ENCODE measurements around the gene C1orf74.
"Not testable (repeated sequence)": the region's sequence is repeated elsewhere in the genome, so short reads cannot be mapped to it uniquely, and the experiment has no call there.

Gene C1orf74

GRCh38 chr1:209805341-209805781, 21.0 kb upstream of the C1orf74 start:
- FAIRE-seq: no peak

- FAIRE-seq: no peak
These were observed 19.2 kb upstream of the C1orf74 start for GRCh38 chr1:209803568-209803967.

GRCh38 chr1:209802780-209803152, 18.4 kb upstream of the C1orf74 start:
- no peak for FAIRE-seq

- no peak for FAIRE-seq
These were observed 17.9 kb upstream of the C1orf74 start for GRCh38 chr1:209802117-209802779.

GRCh38 chr1:209800984-209801834, 16.9 kb upstream of the C1orf74 start:
- no peak for FAIRE-seq

GRCh38 chr1:209797978-209798639, 13.8 kb upstream of the C1orf74 start:
- no peak for FAIRE-seq

GRCh38 chr1:209793711-209794110, 9.4 kb upstream of the C1orf74 start:
- not testable (repeated sequence) for FAIRE-seq

- FAIRE-seq: no peak
These were observed 7.6 kb upstream of the C1orf74 start for GRCh38 chr1:209791920-209792319.

- no peak for FAIRE-seq
These were observed 6.2 kb upstream of the C1orf74 start for GRCh38 chr1:209790286-209791193.

GRCh38 chr1:209789245-209789644, 4.9 kb upstream of the C1orf74 start:
- no peak for FAIRE-seq

- FAIRE-seq: no peak
These were observed 3.2 kb upstream of the C1orf74 start for GRCh38 chr1:209787551-209787950.

- no peak for FAIRE-seq
These were observed 1.8 kb upstream of the C1orf74 start for GRCh38 chr1:209786146-209786545.

- FAIRE-seq: no peak
These were observed 1.2 kb upstream of the C1orf74 start for GRCh38 chr1:209785592-209785991.

GRCh38 chr1:209783386-209783785, 973 bp downstream of the C1orf74 start:
- no peak for FAIRE-seq

GRCh38 chr1:209780268-209780667, 4.1 kb downstream of the C1orf74 start:
- no peak for FAIRE-seq

GRCh38 chr1:209778102-209778501, 6.3 kb downstream of the C1orf74 start:
- no peak for FAIRE-seq

- FAIRE-seq: no peak
These were observed 6.8 kb downstream of the C1orf74 start for GRCh38 chr1:209777587-209777986.

- FAIRE-seq: no peak
These were observed 8.7 kb downstream of the C1orf74 start for GRCh38 chr1:209775678-209776077.

- FAIRE-seq: no peak
These were observed 9.8 kb downstream of the C1orf74 start for GRCh38 chr1:209774592-209774991.

GRCh38 chr1:209772126-209772525, 12.2 kb downstream of the C1orf74 start:
- no peak for FAIRE-seq

GRCh38 chr1:209770636-209771415, 13.5 kb downstream of the C1orf74 start:
- no peak for FAIRE-seq

GRCh38 chr1:209769971-209770370, 14.4 kb downstream of the C1orf74 start:
- FAIRE-seq: no peak
